SK-N-MC (cell line): ENCODE results near the gene DAD1.
"Not testable (repeated sequence)": the region's sequence is repeated elsewhere in the genome, so short reads cannot be mapped to it uniquely, and the experiment has no call there.

Experiments used
- DNase-seq: peaks from one replicate; pipeline ENCODE4 v3.0.0-alpha.2; 2011; ENCODE audit warnings: low read depth, low spot score
- H3K27ac ChIP-seq: fragments of 200-600 bp; sonication (generic); 2 replicates; pipeline ENCODE4 v1.5.1; 2016; ENCODE audit warnings: mixed run types
- H3K36me3 ChIP-seq: fragments of 200-600 bp; sonication (generic); 2 replicates; pipeline ENCODE4 v1.6.1; 2017; ENCODE audit warnings: antibody characterized with exemption, low read length, mixed read lengths; ENCODE audit not compliant: insufficient read depth
- H3K4me3 ChIP-seq: fragments of 200-600 bp; sonication (generic); 2 replicates; pipeline ENCODE4 v1.5.1; 2016
- H3K9ac ChIP-seq: fragments of 200-600 bp; sonication (generic); 2 replicates; pipeline ENCODE4 v1.8.0; 2017; ENCODE audit warnings: mixed run types, mixed read lengths; ENCODE audit not compliant: insufficient read length
- H3K9me3 ChIP-seq: fragments of 200-600 bp; sonication (generic); 2 replicates; pipeline ENCODE4 v1.6.1; 2017; ENCODE audit warnings: low read depth, mild to moderate bottlenecking, antibody characterized with exemption, low read length, moderate library complexity, mixed read lengths
- EZH2 ChIP-seq: fragments of 200-600 bp; sonication (generic); IDR thresholded peaks from one replicate; pipeline ENCODE4 v1.6.1; 2017; ENCODE audit warnings: antibody characterized with exemption
- FOXP2 ChIP-seq: optimal IDR thresholded peaks from 2 replicates; pipeline ENCODE3; 2011; ENCODE audit warnings: mild to moderate bottlenecking, moderate library complexity; ENCODE audit not compliant: insufficient read depth; ENCODE audit errors: extremely low read length, control extremely low read depth
- POLR2AphosphoS5 ChIP-seq: IDR thresholded peaks from 2 replicates; pipeline ENCODE4 v1.6.1; 2012; ENCODE audit warnings: mild to moderate bottlenecking, low read depth, low read length, borderline replicate concordance

The DAD1 gene

DNA sequence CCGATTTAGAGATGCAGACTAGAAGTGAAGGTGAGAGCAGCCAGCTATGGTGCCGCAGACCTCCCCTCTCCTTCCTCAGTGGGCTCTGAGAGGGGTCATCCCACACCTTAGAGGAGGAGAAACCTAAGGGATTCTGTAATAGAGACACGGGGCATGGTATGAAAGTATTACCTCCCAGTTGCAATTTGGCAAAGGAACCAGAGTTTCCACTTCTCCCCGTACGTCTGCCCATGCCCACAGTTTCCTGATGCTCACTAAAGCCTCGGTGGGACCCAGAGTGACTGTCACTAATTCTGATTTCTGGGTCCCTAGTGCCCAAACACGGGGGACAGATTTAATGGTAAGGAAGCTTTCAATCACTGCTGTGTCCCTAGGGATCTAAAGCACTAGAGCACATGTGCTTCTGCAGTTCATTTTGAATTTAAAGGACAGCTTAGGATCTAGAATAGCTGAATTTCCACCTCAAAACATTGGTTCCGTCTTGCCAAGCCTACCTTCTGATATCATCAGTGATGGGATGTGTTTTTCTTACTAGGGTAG is 44.1 kb downstream of the DAD1 start:
- no peak overlapping the region for H3K4me3 ChIP-seq
- no peaks in the 10 kb centered on the region for H3K36me3 ChIP-seq
- H3K27ac ChIP-seq: no peak overlapping the region
- no peak for DNase-seq
- H3K9ac ChIP-seq: no peak overlapping the region
- H3K9me3 ChIP-seq: no peaks in the 10 kb centered on the region
- TF ChIP-seq EZH2: no peak
- no peak for TF ChIP-seq FOXP2
- TF ChIP-seq POLR2AphosphoS5: no peak

DNA sequence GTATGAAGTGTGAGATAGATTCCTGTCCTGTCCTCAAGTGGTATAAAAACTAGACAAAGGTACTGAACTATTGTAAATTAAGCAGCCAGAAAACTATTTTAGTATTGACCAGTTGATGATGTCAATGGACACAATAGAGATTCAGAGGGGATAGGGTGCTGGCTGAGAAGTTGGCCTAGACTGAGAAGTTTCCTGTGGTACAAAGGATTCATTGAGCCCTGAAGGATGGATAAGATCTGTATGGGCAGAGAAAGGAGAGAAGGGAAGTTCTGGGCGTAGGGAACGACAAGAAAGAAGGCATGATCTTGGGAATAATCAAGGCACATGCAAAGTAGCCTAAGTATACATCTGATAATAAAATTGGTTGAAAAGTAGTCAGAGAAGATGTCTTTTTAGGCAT is 44.6 kb downstream of the DAD1 start:
- Histone ChIP-seq H3K9me3 (no peaks in the 10 kb centered on the region), H3K27ac (no peak overlapping the region), H3K9ac (no peak overlapping the region), H3K4me3 (no peak overlapping the region), H3K36me3 (no peaks in the 10 kb centered on the region)
- no peak for TF ChIP-seq EZH2
- no peak for TF ChIP-seq FOXP2
- no peak for TF ChIP-seq POLR2AphosphoS5
- DNase-seq: no peak

GRCh38 chr14:22543570-22544357 is 45.3 kb downstream of the DAD1 start:
- not testable (repeated sequence) for DNase-seq, H3K9me3 ChIP-seq, H3K36me3 ChIP-seq, H3K4me3 ChIP-seq, H3K27ac ChIP-seq, H3K9ac ChIP-seq

GRCh38 chr14:22542360-22542759 is 46.7 kb downstream of the DAD1 start:
- Histone ChIP-seq H3K36me3 (no peaks in the 10 kb centered on the region), H3K4me3 (peak overlapping the region; percentile 0; the same call in 1 of the 2 replicates), H3K9ac (no peak overlapping the region), H3K27ac (peak overlapping the region; percentile 43; the same call in 1 of the 2 replicates), H3K9me3 (no peaks in the 10 kb centered on the region)
- DNase-seq: peak; percentile 95
- TF ChIP-seq FOXP2 (no peak), POLR2AphosphoS5 (peak; percentile 67; the same call in 1 of the 2 replicates), EZH2 (no peak)

DNA sequence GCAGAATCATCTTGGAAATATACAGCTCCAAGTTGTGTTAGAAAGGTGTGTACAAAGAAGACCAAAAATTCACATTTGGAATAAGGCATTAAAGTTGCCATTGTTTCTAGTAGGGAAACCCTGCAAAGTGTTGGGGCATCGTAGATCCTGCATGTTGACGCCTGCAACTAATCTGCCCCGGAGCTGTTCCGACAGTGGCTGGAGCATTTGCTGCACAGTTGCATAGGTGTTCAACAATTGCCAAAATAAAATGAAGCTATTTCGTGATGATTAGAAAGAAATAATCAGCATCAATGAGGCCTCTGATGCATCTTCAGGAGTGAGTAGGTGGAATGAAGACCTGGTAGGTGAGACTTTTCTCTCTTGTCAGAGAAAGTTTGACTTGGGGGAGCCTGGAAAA is 47.3 kb downstream of the DAD1 start:
- Histone ChIP-seq H3K9me3 (no peaks in the 10 kb centered on the region), H3K36me3 (no peaks in the 10 kb centered on the region), H3K9ac (no peak overlapping the region), H3K4me3 (no peak overlapping the region), H3K27ac (no peak overlapping the region)
- no peak for TF ChIP-seq FOXP2
- no peak for TF ChIP-seq EZH2
- TF ChIP-seq POLR2AphosphoS5: no peak
- no peak for DNase-seq

- no peak overlapping the region for H3K4me3 ChIP-seq
- H3K27ac ChIP-seq: no peak overlapping the region
- TF ChIP-seq FOXP2 (no peak), POLR2AphosphoS5 (no peak), EZH2 (no peak)
- H3K9me3 ChIP-seq: no peaks in the 10 kb centered on the region
- no peaks in the 10 kb centered on the region for H3K36me3 ChIP-seq
- H3K9ac ChIP-seq: no peak overlapping the region
- no peak for DNase-seq
These were observed 48.1 kb downstream of the DAD1 start for GRCh38 chr14:22540811-22541360.

GRCh38 chr14:22540293-22540692 is 48.7 kb downstream of the DAD1 start:
- no peak for TF ChIP-seq FOXP2
- TF ChIP-seq EZH2: no peak
- no peak for TF ChIP-seq POLR2AphosphoS5
- no peak overlapping the region for H3K27ac ChIP-seq
- no peaks in the 10 kb centered on the region for H3K9me3 ChIP-seq
- H3K36me3 ChIP-seq: no peaks in the 10 kb centered on the region
- no peak overlapping the region for H3K9ac ChIP-seq
- H3K4me3 ChIP-seq: no peak overlapping the region
- DNase-seq: no peak

DNA sequence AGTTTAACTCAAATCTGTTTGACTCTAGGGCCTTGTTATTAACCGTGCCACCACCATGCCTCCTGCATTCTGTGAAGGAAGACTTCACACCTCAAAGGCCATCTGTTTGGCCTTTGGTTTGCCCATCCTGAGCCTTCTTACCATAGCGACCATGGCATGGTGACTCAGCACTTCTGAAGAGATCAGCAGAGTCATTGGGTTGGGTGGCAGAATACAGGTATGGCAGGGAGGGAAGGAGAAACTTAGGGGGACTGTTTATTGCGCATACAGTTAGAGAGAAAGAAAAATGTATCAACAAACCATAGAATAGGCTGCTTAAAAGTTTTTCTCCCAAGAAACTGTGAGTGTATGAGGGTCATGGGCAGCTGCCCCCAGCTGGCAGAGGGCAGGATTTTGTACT is 49.2 kb downstream of the DAD1 start:
- DNase-seq: no peak
- Histone ChIP-seq H3K36me3 (no peaks in the 10 kb centered on the region), H3K9ac (no peak overlapping the region), H3K9me3 (no peaks in the 10 kb centered on the region), H3K4me3 (no peak overlapping the region), H3K27ac (no peak overlapping the region)
- TF ChIP-seq EZH2 (no peak), FOXP2 (no peak), POLR2AphosphoS5 (no peak)

DNA sequence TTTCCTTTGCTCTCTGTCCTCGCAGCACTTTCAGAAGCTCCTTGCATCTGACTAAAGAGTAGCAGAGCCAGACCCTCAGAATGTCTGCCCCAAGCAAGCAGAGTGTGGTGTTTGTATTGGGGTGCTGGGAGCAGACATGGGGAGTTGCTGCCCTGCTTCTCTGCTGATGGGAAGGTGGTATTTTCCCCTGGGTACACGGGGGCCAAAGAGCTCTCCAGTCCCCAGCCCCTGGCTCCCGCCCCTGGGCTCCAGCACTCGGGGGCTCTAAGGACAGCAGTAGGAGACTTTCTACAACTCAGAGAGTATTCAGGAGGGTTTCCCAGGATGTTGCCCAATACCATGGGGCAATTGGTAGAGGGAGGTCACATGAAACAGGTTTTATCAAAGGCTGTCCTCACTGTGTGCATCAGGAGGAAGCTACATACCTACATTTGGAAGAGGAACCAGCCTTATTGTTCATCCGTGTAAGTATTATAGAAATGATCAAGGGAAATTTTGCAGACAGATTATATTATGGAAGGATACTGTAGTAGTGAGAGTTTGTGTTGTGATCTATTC is 50.3 kb downstream of the DAD1 start:
- Histone ChIP-seq H3K36me3 (no peaks in the 10 kb centered on the region), H3K9me3 (no peaks in the 10 kb centered on the region), H3K27ac (no peak overlapping the region), H3K9ac (no peak overlapping the region), H3K4me3 (no peak overlapping the region)
- TF ChIP-seq EZH2: no peak
- no peak for TF ChIP-seq POLR2AphosphoS5
- TF ChIP-seq FOXP2: no peak
- DNase-seq: no peak
